ENCODE data around the gene ICAM2.
A peak's percentile ranks its signal among the peaks of the same experiment; 100 is the strongest.

DNA sequence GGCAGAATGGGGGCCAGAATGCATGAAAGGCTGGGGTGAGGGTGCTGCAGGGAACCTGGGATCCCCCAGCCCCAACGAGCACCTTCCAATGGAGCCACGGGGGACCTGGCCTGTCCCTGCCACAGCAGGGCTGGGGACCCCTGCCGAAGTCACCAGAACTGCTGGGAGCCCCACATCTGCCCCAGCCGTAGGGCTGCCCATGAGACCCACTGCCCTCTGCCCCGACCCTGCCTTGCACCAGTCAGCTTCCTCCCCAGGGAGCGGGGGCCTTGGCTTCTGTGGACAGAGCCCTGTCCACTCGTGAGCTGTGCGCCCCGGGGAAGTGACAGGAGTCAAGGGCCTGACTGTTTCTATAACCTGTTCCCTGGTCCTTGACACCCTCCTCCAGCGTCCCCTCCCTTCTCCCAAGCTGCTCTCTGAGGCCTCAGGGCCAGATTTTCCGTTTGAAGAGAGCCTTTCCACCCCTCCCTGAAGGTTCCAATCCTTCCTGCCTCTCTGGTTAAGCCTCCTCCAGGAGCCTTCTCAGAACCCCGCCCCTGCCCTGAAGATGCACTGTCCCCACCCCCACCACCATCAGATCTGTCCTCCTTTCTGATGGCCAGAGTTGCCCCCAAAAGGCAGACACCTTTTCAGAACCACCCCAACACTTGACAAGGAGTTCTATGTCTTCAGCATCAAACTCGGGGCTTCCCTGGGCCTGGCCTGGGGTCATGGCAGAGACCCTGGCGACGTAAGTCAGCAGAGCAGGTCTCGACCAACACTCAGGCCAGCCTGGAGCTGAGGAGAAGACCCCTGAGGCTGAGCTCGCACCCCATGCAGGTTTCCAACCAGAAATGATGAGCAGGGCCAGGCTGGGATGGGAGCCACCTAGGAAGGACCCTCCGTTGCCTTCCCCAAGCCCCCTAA lies 33.0 kb downstream of the ICAM2 start:
- peak in 1 of 2 donors; percentile 5 for TF ChIP-seq POLR2A (IDR thresholded peaks at IDR 0.05)
- TF ChIP-seq, protein P1, sequence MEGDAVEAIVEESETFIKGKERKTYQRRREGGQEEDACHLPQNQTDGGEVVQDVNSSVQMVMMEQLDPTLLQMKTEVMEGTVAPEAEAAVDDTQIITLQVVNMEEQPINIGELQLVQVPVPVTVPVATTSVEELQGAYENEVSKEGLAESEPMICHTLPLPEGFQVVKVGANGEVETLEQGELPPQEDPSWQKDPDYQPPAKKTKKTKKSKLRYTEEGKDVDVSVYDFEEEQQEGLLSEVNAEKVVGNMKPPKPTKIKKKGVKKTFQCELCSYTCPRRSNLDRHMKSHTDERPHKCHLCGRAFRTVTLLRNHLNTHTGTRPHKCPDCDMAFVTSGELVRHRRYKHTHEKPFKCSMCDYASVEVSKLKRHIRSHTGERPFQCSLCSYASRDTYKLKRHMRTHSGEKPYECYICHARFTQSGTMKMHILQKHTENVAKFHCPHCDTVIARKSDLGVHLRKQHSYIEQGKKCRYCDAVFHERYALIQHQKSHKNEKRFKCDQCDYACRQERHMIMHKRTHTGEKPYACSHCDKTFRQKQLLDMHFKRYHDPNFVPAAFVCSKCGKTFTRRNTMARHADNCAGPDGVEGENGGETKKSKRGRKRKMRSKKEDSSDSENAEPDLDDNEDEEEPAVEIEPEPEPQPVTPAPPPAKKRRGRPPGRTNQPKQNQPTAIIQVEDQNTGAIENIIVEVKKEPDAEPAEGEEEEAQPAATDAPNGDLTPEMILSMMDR (IDR thresholded peaks at IDR 0.05 in 4 of 5, conservative IDR thresholded peaks at IDR 0.05 in 1 of 5): no peak
